ENCODE data around the gene PELI2. TPM values are rescaled to one million over a fixed set of nuclear protein-coding genes. Genes with fewer than 3 reads are reported as not detected.

The PELI2 gene
- total RNA-seq, 2 donors from 2014 or later: 2.0 to 3.2 TPM

DNA sequence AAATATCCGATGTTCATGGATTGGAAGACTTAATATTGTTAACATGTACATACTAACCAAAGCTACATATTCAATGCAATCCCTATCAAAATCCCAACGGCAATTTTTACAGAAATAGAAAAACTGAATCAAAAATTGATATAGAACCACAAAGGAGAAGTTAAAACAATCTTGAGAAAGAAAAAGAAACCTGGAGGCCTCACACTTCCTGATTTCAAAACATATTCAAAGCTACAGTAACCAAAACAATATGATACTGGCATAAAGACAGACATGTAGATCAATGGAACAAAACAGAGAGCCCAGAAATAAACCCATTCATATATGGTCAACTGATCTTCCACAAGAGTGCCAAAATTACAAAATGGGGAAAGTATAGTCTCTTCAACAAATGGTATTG lies 5.4 kb upstream of the PELI2 start:
- Mint-ChIP-seq H3K9me3 (no peaks in the 10 kb centered on the region), H3K36me3 (no peaks in the 10 kb centered on the region), H3K27ac (no peak overlapping the region)
- ATAC-seq (no peak), DNase-seq (ENCODE audit: low spot score in 2 of 2) (no peak)

DNA sequence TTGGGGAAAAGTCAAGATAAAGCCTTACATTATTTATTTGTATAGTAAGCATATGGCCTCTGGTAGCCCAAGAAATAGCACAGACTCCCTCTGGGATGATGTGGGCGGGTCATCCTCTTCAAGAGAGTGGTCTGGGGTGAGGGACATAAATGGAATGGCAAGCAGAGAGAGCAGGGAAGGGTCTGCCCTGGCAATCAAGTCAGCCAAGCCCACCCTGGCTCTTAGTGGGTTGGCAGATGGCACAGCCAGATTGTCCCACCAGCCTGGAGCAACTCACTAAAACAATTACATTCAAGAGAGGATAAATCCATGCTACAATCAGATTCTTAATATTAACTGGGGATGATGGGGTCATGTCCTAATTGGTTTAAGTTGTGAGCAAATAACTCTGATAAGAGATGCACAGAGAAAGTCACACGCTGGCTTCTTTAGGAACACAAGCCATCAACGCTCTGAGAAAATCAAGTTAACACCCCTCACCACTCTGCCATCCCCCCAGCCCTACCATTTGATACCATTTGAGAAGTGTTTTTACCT lies 2.8 kb upstream of the PELI2 start:
- ATAC-seq: no peak
- H3K27ac Mint-ChIP-seq: no peak overlapping the region
- no peak for DNase-seq (ENCODE audit: low spot score in 2 of 2)
- H3K36me3 Mint-ChIP-seq: no peaks in the 10 kb centered on the region
- no peaks in the 10 kb centered on the region for H3K9me3 Mint-ChIP-seq

DNA sequence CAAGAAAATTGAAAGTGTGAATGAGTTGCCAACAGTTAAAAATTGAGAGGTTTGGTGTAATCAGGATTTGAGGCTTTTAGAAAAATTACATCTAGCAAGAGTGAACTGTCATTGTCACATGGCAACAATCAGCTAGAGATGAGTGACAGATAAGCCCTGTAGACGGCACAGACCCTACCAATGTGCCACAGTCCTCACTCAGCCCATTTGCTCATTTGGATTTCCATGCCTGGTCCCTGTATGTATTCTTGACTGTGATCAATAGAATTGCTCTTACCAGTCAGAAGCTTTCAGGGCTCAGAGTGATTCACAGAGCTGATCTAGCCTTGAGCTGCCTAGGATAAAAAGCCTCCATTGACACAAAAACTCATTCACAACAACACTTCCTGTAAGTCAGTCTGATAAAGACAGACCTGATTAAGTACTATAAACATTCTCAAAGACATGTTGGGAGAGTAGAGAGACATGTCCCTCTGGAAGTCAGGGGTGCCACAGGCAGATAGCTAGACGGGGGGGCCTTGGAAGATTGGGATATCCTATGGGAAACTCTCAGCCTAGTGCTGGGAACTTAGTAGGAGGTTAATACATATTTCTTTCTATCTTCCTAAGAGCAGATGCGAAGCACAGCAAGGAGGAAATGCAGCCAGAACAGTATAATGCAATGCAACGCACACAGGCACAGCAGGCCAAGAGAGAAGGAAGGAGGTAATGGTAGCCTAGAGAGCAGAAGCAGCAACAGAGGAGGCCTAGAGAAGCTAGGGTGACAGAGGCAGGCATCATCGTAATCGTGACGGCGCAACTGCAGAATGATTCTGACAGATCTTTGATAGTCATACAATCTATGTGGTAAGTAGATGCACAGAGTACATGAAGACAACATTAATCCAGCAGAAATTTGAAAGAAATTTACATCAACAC lies 2.0 kb upstream of the PELI2 start:
- ATAC-seq: peak in 1 of 2 donors; percentile 5
- H3K27ac Mint-ChIP-seq: peak overlapping the region in 1 of 2 donors; percentile 16
- no peaks in the 10 kb centered on the region for H3K36me3 Mint-ChIP-seq
- DNase-seq (ENCODE audit: low spot score in 2 of 2): no peak
- H3K9me3 Mint-ChIP-seq: no peaks in the 10 kb centered on the region

DNA sequence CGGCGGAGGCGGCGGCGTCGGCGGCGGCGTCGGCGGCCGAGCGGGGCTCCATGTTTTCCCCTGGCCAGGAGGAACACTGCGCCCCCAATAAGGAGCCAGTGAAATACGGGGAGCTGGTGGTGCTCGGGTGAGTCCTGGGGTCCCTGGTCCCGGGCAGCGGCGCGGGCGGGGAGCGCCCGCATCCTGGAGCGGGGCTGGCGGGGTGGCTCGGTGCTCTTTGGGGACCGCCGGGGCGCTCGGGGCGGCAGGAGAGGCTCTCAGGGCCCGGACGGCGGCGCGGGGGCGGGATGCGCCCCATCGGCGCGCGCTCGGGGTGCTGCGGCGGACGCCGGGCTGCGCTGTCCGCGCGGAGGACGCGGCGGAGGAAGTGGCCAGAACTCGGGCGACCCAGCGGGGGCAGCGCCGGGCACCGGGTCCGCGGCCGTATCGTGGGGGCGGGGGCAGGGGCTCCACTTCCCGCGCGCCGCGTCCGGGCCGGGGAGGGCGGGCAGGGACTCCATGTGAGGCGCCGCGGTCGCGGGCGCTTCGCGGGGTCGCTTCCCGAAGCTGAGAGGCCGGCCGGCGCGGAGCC lies 485 bp downstream of the PELI2 start:
- ATAC-seq (peak; percentile 51 to 59), DNase-seq (ENCODE audit: low spot score in 2 of 2) (peak in 1 of 2 donors; percentile 33)
- Mint-ChIP-seq H3K9me3 (no peaks in the 10 kb centered on the region), H3K36me3 (no peaks in the 10 kb centered on the region), H3K27ac (no peak overlapping the region)

DNA sequence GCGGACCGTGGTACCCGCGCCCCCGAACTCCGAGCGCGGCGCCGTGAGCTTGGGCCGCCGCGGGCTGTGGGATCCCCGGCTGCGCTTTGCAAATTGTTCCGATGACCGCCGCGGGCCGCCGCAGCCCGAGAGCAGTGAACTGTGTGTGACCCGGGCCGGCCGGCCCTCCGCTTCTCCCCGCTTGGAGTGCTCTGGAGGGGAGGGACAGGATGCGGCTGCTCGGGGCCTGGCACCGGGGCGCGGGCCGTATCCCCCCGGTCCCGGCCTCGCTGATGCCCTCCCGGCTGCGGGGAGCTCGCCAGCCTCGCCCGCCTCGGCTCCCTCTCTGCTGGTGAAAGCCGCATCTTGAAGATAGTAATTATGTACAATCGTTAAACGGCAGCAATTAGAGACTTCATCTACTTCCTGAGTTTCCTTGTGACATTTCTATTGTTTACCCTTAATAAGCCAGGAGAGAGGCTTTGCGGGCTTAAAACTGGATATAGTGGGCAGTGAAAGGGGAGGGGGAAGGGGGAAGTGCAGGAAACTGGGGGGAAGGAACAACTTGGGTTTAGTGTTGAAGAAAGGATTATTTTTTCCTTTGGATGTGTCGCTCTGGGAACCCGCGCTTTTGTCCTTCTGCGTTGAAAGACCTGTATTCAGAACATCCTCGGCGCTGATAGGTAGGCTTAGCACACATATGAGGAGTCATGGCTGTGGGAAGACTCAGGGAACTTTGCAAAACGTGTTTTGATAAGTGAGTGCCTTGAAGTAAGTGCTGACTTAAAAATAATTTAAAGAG lies 1.2 kb downstream of the PELI2 start:
- peak overlapping the region in 1 of 2 donors; percentile 38 for H3K27ac Mint-ChIP-seq
- peak in 1 of 2 donors; percentile 26 for DNase-seq (ENCODE audit: low spot score in 2 of 2)
- ATAC-seq: peak; percentile 31 to 60
- no peaks in the 10 kb centered on the region for H3K36me3 Mint-ChIP-seq
- no peaks in the 10 kb centered on the region for H3K9me3 Mint-ChIP-seq

DNA sequence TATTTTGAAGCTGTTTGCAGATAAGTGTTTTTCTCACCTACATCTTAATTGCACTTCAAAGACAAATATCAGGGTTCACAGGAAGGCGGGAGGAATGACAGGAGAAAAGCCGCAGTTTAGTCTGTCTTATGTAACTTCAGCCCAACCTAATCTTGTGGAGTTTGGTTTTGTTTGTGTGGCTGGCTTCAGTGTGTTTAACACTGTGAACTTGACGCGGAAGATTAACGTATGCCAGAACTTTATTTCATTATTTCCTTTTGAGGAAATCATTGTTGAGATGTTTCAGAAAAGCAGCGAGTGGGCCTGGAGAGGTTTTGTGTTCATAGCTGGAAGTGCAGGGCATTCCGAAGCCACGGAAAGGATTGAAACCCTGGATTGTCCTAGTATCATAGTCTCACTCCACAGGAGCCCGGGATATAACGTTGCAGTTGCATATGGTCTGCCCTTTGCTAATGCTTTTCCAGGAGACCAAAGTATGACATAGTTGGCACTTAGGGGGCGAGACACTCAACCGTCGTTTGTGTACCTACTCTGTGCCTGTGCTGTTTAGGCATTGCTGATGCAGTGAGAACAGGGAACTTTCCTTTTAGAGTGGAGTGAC lies 2.0 kb downstream of the PELI2 start:
- ATAC-seq: no peak
- no peaks in the 10 kb centered on the region for H3K9me3 Mint-ChIP-seq
- H3K36me3 Mint-ChIP-seq: no peaks in the 10 kb centered on the region
- H3K27ac Mint-ChIP-seq: no peak overlapping the region
- DNase-seq (ENCODE audit: low spot score in 2 of 2): no peak

DNA sequence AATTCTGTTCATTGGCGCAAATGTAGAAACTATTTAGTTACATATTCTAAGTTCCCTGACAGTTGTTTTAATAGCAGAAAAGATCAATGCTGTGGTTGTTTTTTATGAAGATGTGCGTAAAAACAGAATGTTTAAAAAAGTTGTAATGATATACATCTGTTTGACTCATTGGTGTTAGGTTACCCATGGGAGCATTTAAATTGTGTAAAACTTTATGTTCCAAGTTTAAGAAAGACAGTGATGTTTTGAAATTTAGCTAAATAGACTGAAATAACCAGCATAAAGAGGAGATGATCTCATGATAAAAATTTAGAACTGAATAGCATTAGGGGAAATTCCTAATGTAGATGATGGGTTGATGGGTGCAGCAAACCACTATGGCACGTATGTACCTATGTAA lies 3.6 kb downstream of the PELI2 start:
- ATAC-seq (no peak), DNase-seq (ENCODE audit: low spot score in 2 of 2) (no peak)
- Mint-ChIP-seq H3K9me3 (no peaks in the 10 kb centered on the region), H3K36me3 (no peaks in the 10 kb centered on the region), H3K27ac (no peak overlapping the region)

DNA sequence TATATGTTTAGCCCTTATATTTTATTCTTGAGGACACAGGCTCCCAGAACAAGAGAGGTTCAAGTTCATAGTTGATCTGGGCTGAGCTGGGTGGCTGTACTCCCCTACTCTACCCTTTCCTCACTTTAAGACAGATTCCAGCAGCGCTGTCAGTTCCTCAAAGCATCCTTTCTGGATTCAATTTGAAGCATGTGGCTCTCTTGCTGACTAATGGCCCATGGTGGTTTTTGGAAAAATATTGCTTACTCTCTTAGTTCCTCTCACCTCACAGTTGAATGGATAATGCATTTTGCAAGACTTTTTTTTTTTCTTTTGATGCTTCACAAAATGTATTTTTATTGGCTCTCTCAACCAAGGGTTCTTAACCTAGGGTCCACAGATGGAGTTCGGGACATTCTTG lies 4.1 kb downstream of the PELI2 start:
- Mint-ChIP-seq H3K36me3 (no peaks in the 10 kb centered on the region), H3K27ac (no peak overlapping the region)

DNA sequence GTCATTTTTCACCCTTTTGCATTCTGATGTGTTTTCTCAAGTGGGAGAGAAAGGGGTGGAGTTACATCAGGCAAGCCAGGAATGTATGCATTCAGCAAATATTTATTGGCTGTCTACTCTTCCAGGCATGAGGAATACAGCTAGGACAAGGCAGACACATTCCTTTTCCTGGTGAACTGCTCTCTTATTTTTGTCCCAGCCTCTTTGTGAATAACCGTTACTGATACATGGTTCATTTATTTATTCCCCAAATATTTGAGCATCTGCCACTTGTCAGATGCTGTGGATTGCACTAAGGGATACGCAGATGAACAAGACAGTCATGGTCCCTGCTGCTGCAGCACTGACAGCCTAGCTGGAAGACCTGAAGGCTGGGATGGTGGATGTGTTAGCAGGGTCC lies 6.1 kb downstream of the PELI2 start:
- ATAC-seq: no peak
- H3K36me3 Mint-ChIP-seq: no peaks in the 10 kb centered on the region

More for the DNA sequence above, 4.1 kb downstream of the PELI2 start:
- no peaks in the 10 kb centered on the region for H3K9me3 Mint-ChIP-seq
- no peak for DNase-seq (ENCODE audit: low spot score in 2 of 2)
- no peak for ATAC-seq

DNA sequence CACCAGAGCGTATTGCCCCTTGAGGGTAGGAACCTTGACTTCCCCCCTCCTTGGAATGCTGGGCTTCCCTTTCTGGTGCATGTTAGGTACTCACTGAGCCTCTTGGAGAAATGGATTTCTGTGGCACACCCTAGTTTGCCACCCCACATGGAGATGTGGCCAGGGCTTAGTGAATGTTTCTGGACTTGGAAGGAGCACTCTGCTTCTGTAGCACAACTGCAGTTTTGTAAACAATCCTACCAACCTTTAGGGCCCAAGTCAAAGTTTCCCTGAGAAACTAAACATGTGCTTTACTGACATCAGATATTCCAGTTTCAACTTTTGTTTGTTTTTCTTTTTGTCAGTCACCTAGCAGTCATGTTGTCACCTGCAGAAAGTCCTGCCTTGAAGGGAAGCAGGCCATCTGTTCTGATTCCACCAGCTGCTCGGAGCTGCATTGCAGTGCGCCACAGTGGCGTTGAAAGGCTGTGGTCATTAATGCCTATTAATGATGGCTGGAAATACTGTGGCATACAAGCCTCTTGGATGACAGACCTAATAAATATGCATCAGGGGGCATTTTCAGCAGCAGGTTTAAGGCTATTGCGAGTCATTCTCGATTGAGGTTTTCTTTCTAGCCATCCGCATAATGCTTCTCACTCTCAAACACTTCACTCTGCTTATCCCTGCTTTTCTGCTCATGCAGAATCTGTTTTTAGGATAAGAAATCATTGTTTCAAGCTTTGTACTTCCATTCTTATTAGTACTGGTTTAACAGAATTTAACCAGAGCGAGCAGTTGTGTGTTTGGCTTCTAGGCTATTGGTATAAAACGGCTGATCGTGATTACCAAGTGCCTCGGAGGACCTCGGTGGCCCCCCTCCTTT lies 7.8 kb downstream of the PELI2 start:
- no peak for DNase-seq (ENCODE audit: low spot score in 2 of 2)
- Mint-ChIP-seq H3K27ac (no peak overlapping the region), H3K9me3 (no peaks in the 10 kb centered on the region), H3K36me3 (no peaks in the 10 kb centered on the region)
- ATAC-seq: no peak

More for the DNA sequence above, 6.1 kb downstream of the PELI2 start:
- no peak overlapping the region for H3K27ac Mint-ChIP-seq
- H3K9me3 Mint-ChIP-seq: no peaks in the 10 kb centered on the region
- DNase-seq (ENCODE audit: low spot score in 2 of 2): no peak

DNA sequence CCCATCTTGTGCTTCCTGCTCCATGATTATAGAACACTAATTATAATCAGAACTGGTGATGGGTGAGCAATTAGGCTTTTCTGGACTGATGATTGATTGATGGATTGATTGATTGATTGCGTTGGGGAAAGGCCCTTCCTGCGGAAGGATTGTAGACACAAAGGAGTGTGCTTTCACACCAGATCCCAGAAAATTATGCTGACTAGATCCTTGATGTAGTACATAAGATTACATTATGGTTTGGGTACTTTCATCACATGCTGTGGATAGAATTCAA lies 8.4 kb downstream of the PELI2 start:
- no peak for ATAC-seq
- DNase-seq (ENCODE audit: low spot score in 2 of 2): no peak
- H3K9me3 Mint-ChIP-seq: no peaks in the 10 kb centered on the region
- no peaks in the 10 kb centered on the region for H3K36me3 Mint-ChIP-seq
- no peak overlapping the region for H3K27ac Mint-ChIP-seq

DNA sequence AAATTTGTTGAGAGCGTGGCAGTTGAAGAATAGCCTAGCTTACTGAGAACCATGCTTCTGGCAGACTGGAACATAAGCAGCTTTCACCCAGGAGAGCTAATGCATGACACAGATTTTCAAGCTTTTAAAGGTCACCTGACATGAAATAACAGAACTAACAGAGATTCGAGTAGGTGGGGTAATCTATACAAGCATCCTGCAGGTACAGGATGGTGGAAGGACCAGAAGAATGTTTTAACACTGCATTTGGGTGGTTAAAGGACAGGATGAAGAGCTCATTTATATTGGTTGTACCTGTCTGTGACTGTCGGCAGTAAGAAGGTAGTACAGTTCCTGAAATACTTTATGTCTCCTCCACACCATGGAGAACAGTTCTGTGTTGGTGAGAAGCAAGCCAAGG lies 8.9 kb downstream of the PELI2 start:
- ATAC-seq (no peak), DNase-seq (ENCODE audit: low spot score in 2 of 2) (no peak)
- peak overlapping the region in 1 of 2 donors; percentile 47 for H3K27ac Mint-ChIP-seq
- H3K36me3 Mint-ChIP-seq: no peaks in the 10 kb centered on the region
- no peaks in the 10 kb centered on the region for H3K9me3 Mint-ChIP-seq

DNA sequence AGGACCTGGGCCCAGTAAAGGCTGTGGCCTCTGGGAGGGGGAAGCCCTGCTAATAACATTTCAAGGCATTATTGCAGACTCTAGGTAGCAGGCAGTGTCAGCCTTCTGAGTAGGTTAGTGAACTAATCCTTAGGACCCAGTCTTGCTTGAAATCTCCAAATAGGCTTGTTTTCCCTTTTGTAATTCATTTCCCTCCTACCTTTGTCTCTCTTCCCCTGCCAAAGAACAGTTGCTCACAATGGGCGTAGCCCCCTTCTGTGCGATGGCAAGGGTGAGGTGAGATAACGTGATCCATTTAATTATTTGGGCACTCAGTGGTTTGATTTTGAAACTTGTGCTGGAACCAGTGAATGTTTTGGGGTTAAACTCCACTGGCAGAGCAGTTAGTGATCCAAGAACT lies 10.9 kb downstream of the PELI2 start:
- no peaks in the 10 kb centered on the region for H3K9me3 Mint-ChIP-seq
- ATAC-seq: no peak
- DNase-seq (ENCODE audit: low spot score in 2 of 2): no peak

DNA sequence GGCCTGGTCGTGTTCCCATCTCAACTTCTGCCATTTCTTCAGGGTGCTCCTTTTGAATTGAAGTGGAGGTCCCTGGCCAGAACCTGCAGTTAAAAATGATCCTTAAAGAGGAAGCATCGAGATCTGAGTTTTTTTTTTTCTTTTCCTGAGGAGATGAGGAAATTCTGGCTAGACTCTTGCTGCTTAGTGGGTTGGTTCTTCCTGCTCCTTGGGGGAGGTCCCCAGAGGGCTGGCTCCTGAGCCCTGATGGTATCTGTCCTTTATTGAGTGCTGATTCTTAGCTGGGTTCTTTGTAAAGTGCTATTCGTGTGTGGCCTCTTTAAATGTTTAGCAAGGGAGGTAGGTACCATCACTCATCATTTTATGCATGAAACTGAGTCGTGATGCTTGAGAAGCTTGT lies 11.7 kb downstream of the PELI2 start:
- Mint-ChIP-seq H3K36me3 (no peaks in the 10 kb centered on the region), H3K27ac (no peak overlapping the region), H3K9me3 (no peaks in the 10 kb centered on the region)
- DNase-seq (ENCODE audit: low spot score in 2 of 2) (no peak), ATAC-seq (no peak)

More for the DNA sequence above, 10.9 kb downstream of the PELI2 start:
- Mint-ChIP-seq H3K27ac (no peak overlapping the region), H3K36me3 (no peaks in the 10 kb centered on the region)

DNA sequence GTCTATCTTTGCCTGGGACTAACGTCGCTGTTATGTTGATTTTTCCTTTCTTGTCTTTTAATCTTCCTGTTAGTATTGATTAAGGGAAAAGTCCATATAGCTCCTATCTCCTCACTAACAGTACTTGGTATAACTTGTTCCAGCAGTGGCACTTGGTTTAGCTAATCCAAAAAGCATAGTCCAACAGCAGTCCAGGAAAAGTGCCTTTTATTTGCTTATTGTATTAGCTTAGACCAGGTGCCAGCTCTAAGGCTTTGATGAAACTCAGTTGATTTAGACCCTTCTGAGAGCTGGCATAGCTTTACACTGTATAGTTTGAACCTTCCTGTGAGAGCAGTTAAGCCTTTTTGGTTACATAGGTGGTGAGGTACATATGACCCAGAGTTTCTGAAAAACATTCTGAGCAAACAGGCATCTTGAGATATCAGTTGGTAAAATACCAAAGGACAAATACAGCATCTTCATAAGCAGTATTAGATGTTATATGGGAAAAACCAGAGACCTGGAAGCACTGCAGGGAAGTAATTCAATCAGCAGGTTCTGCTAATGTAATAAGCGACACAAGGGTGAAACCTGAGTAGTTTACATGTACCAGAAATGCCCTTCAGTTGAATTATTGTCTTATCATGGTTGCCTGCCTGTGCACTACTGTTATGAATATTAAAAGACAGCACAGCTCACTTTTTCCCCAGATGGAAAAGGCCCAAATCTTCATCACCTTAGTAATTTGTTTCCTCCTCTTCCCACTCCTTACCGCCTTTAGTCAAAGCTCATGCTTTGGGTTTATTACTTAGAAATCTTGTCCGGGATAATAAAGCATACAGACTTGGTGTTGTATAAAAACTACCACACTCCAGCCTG lies 13.0 kb downstream of the PELI2 start:
- H3K27ac Mint-ChIP-seq: no peak overlapping the region
- no peaks in the 10 kb centered on the region for H3K9me3 Mint-ChIP-seq
- no peak for DNase-seq (ENCODE audit: low spot score in 2 of 2)
- no peaks in the 10 kb centered on the region for H3K36me3 Mint-ChIP-seq
- ATAC-seq: peak in 1 of 2 donors; percentile 78
